DND-41 (cell line): ENCODE results near the gene DACH2.

Source experiments
- ATAC-seq: fragments of 200-7000 bp; cut with Tn5 transposase; 3 replicates; pipeline ENCODE4 v1.9.1; 2021; ENCODE audit warnings: low read depth; ENCODE audit not compliant: insufficient read depth
- DNase-seq: peaks from one replicate; pipeline ENCODE4 v3.0.0-alpha.2; 2020
- H2AFZ ChIP-seq: 2 replicates; pipeline ENCODE4 v1.6.0; 2012; ENCODE audit warnings: low read depth, low read length
- H3K27ac ChIP-seq: 2 replicates; pipeline ENCODE4 v1.5.1; 2012; ENCODE audit warnings: low read length, inconsistent platforms
- H3K27me3 ChIP-seq: fragments of 200-600 bp; sonication (generic); 2 replicates; pipeline ENCODE4 v1.6.0; 2012; ENCODE audit warnings: low read length, mild to moderate bottlenecking, inconsistent platforms; ENCODE audit not compliant: insufficient read depth, poor library complexity
- H3K36me3 ChIP-seq: 2 replicates; pipeline ENCODE4 v1.5.1; 2012; ENCODE audit warnings: low read length, inconsistent platforms; ENCODE audit not compliant: insufficient read depth
- H3K4me1 ChIP-seq: 2 replicates; pipeline ENCODE4 v1.5.1; 2012; ENCODE audit warnings: mild to moderate bottlenecking, low read length; ENCODE audit not compliant: insufficient read depth
- H3K4me2 ChIP-seq: 2 replicates; pipeline ENCODE4 v1.6.0; 2012; ENCODE audit warnings: mild to moderate bottlenecking, moderate library complexity, low read length, inconsistent platforms; ENCODE audit not compliant: insufficient read depth
- H3K4me3 ChIP-seq, 2 experiments: fragments of 200-600 bp in 1 of 2; shearing (Covaris generic) in 1 of 2; 2 replicates each; pipeline ENCODE4 v1.5.1; 2012 to 2016; ENCODE audit warnings: inconsistent platforms in 2 of 2, low read length in 2 of 2, mild to moderate bottlenecking in 2 of 2, low read depth in 1 of 2, moderate library complexity in 1 of 2
- H3K79me2 ChIP-seq: 2 replicates; pipeline ENCODE4 v1.6.0; 2012; ENCODE audit warnings: low read length, inconsistent platforms; ENCODE audit not compliant: insufficient read depth
- H3K9ac ChIP-seq: 2 replicates; pipeline ENCODE4 v1.6.0; 2012; ENCODE audit warnings: low read depth, mild to moderate bottlenecking, inconsistent platforms, low read length, moderate library complexity
- H3K9me3 ChIP-seq: 2 replicates; pipeline ENCODE4 v1.5.1; 2012; ENCODE audit warnings: low read length, moderate library complexity, mild to moderate bottlenecking, inconsistent platforms; ENCODE audit not compliant: insufficient read depth, severe bottlenecking
- H4K20me1 ChIP-seq: 2 replicates; pipeline ENCODE4 v1.6.0; 2012; ENCODE audit warnings: low read length; ENCODE audit not compliant: insufficient read depth
- EZH2 ChIP-seq: IDR thresholded peaks from 3 replicates; pipeline ENCODE4 v1.6.1; 2012; ENCODE audit warnings: borderline replicate concordance, low read depth, mild to moderate bottlenecking, moderate library complexity, low read length, inconsistent platforms; ENCODE audit not compliant: severe bottlenecking
- TF ChIP-seq, protein P1 (sequence below): IDR thresholded peaks from 2 replicates; pipeline ENCODE4 v1.5.1; 2012; ENCODE audit warnings: borderline replicate concordance, low read length, moderate library complexity, mild to moderate bottlenecking; ENCODE audit not compliant: poor library complexity, severe bottlenecking; ENCODE audit errors: extremely low read depth

The DACH2 gene

DNA sequence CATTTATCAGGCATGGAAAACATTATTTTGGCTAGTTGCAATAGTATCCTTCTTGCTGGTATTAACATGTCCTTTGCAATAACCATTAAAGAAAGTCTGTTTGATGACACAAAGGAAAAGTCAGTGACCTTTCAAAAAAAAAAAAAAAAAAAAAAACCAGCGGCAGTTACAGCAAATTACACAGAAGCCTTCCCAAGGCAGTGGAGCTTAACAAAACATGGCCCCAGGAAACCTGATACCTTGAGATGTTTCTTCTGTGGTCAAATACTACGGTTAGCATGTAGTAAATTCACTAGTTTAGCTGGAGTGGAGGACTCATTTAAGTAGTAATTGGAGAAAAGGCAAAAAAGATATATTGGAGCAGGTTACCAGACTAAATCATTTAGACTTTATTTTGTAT is 359.1 kb downstream of the DACH2 start:
- no peaks in the 10 kb centered on the region for H3K36me3 ChIP-seq
- ATAC-seq, result no peak
- H2AFZ ChIP-seq, result no peak overlapping the region
- H3K4me1 ChIP-seq, result no peaks in the 10 kb centered on the region
- H3K27me3 ChIP-seq, result no peaks in the 10 kb centered on the region
- no peak overlapping the region for H3K27ac ChIP-seq
- H3K9ac ChIP-seq, result no peak overlapping the region
- H3K9me3 ChIP-seq, result no peaks in the 10 kb centered on the region
- no peak overlapping the region for H3K4me2 ChIP-seq
- no peaks in the 10 kb centered on the region for H3K79me2 ChIP-seq
- no peak for DNase-seq
- no peak overlapping the region for H3K4me3 ChIP-seq
- TF ChIP-seq EZH2, result no peak
- TF ChIP-seq, protein P1, sequence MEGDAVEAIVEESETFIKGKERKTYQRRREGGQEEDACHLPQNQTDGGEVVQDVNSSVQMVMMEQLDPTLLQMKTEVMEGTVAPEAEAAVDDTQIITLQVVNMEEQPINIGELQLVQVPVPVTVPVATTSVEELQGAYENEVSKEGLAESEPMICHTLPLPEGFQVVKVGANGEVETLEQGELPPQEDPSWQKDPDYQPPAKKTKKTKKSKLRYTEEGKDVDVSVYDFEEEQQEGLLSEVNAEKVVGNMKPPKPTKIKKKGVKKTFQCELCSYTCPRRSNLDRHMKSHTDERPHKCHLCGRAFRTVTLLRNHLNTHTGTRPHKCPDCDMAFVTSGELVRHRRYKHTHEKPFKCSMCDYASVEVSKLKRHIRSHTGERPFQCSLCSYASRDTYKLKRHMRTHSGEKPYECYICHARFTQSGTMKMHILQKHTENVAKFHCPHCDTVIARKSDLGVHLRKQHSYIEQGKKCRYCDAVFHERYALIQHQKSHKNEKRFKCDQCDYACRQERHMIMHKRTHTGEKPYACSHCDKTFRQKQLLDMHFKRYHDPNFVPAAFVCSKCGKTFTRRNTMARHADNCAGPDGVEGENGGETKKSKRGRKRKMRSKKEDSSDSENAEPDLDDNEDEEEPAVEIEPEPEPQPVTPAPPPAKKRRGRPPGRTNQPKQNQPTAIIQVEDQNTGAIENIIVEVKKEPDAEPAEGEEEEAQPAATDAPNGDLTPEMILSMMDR, result no peak
- no peaks in the 10 kb centered on the region for H4K20me1 ChIP-seq

DNA sequence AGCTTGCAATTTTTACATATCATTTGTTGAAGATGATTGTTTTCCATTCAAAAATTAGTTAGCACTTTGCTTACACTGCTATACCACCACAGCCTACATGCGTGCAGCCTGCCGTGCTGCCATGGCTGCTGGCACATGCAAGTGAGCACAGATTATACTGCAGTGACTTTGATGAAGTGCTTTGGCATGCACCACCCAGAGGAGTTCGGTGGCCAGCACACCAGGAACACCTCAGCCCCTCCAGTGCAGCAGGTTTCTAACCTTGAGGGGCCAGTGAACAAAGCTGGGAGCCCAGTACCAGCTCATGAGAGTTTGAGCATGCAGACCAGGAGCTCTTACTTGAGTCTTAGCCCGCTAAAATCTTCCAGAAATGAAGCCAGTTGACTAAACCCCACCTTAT is 431.5 kb downstream of the DACH2 start:
- TF ChIP-seq, protein P1, result no peak
- TF ChIP-seq EZH2, result no peak
- Histone ChIP-seq H3K36me3 (no peaks in the 10 kb centered on the region), H3K27ac (no peak overlapping the region), H3K9ac (no peak overlapping the region), H3K4me1 (no peaks in the 10 kb centered on the region), H3K4me2 (no peak overlapping the region), H3K4me3 (no peak overlapping the region), H3K9me3 (no peaks in the 10 kb centered on the region), H3K79me2 (no peaks in the 10 kb centered on the region), H4K20me1 (no peaks in the 10 kb centered on the region), H2AFZ (no peak overlapping the region), H3K27me3 (no peaks in the 10 kb centered on the region)
- DNase-seq, result no peak
- ATAC-seq, result no peak

DNA sequence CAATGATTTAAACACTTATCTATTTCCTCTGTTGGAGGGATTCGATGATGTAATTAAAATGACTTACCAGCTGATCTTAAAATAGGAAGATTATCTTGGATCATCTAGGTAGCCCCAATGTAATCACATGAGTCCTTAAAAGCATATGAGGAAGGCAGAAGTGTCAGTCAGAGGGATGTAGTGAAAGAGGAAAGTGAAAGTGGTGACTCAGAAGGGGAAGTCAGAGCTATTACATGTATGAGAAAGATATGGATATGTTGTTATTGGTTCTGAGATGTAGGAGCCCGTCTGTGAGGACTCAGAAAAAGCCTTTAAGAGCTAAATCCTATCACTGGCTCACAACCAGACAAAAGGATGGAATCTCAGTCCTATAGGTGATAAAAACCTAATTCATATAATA is 456.4 kb downstream of the DACH2 start:
- H3K4me2 ChIP-seq, result no peak overlapping the region
- no peak overlapping the region for H3K9ac ChIP-seq
- no peak overlapping the region for H3K27ac ChIP-seq
- no peak overlapping the region for H3K4me3 ChIP-seq
- no peak for DNase-seq
- ATAC-seq, result no peak
- no peaks in the 10 kb centered on the region for H4K20me1 ChIP-seq
- H3K9me3 ChIP-seq, result no peaks in the 10 kb centered on the region
- H3K79me2 ChIP-seq, result no peaks in the 10 kb centered on the region
- no peak for TF ChIP-seq EZH2
- TF ChIP-seq, protein P1, result no peak
- no peaks in the 10 kb centered on the region for H3K36me3 ChIP-seq
- H3K27me3 ChIP-seq, result no peaks in the 10 kb centered on the region
- no peak overlapping the region for H2AFZ ChIP-seq
- H3K4me1 ChIP-seq, result no peaks in the 10 kb centered on the region

DNA sequence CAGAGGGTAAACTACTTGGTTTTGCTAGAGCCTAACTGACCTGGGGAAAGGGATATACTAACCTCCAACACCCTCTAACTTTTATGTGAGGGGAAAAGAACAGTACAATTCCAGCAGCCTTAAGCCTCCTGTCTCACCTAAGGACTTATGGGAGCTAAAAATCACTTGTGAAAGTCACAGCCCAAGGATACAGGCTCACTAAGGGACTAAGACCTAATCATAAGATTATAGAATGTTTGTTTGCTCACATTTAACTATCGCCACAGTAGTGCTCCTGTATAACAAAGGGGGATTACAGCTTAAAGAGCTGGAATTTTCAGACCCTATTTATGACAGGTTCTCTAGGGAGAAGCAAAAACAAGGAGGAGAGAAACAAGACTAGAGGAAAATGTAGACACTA is 548.7 kb downstream of the DACH2 start:
- TF ChIP-seq, protein P1, result no peak
- no peak for TF ChIP-seq EZH2
- H3K4me1 ChIP-seq, result no peaks in the 10 kb centered on the region
- no peaks in the 10 kb centered on the region for H3K36me3 ChIP-seq
- H3K4me2 ChIP-seq, result no peak overlapping the region
- H3K4me3 ChIP-seq, result no peak overlapping the region
- DNase-seq (no peak), ATAC-seq (no peak)
- no peaks in the 10 kb centered on the region for H4K20me1 ChIP-seq
- H3K9ac ChIP-seq, result no peak overlapping the region
- H3K27me3 ChIP-seq, result no peaks in the 10 kb centered on the region
- H2AFZ ChIP-seq, result no peak overlapping the region
- H3K79me2 ChIP-seq, result no peaks in the 10 kb centered on the region
- no peak overlapping the region for H3K27ac ChIP-seq
- no peaks in the 10 kb centered on the region for H3K9me3 ChIP-seq
